H9 (cell line): Measurements from ENCODE around the gene CKB. TPM values are rescaled to one million over a fixed set of nuclear protein-coding genes. Genes with fewer than 3 reads are reported as not detected.

ENCODE experiments used
- DNase-seq: peaks from one replicate; pipeline ENCODE4 v3.0.0-alpha.2; 2017
- H2AFZ ChIP-seq: one replicate; pipeline ENCODE4 v1.6.1; 2013; ENCODE audit warnings: mild to moderate bottlenecking, low read length, control low read depth, moderate library complexity
- H2AK5ac ChIP-seq: 2 replicates; pipeline ENCODE4 v1.6.1; 2013; ENCODE audit warnings: low read length, control low read depth, mixed read lengths; ENCODE audit not compliant: insufficient read length
- H2BK120ac ChIP-seq: one replicate; pipeline ENCODE4 v1.6.1; 2013; ENCODE audit warnings: low read depth, mild to moderate bottlenecking, low read length, control low read depth, inconsistent platforms; ENCODE audit not compliant: poor library complexity, severe bottlenecking
- H2BK12ac ChIP-seq: 2 replicates; pipeline ENCODE4 v1.6.1; 2013; ENCODE audit warnings: low read length, control low read depth, mixed read lengths, low read depth; ENCODE audit not compliant: insufficient read length
- H2BK15ac ChIP-seq: 2 replicates; pipeline ENCODE4 v1.6.1; 2013; ENCODE audit warnings: low read depth, low read length, control low read depth
- H2BK20ac ChIP-seq: one replicate; pipeline ENCODE4 v1.6.1; 2013; ENCODE audit warnings: low read depth, mild to moderate bottlenecking, low read length, control low read depth, inconsistent platforms; ENCODE audit not compliant: poor library complexity, severe bottlenecking
- H2BK5ac ChIP-seq: 2 replicates; pipeline ENCODE4 v1.6.1; 2013; ENCODE audit warnings: low read length, control low read depth, mixed read lengths; ENCODE audit not compliant: insufficient read length
- H3K14ac ChIP-seq: 2 replicates; pipeline ENCODE4 v1.6.1; 2013; ENCODE audit warnings: low read length, control low read depth; ENCODE audit not compliant: insufficient read depth
- H3K18ac ChIP-seq: 2 replicates; pipeline ENCODE4 v1.6.1; 2013; ENCODE audit warnings: low read depth, mild to moderate bottlenecking, mixed read lengths, low read length, control low read depth; ENCODE audit not compliant: insufficient read length
- H3K23ac ChIP-seq: 2 replicates; pipeline ENCODE4 v1.6.1; 2013; ENCODE audit warnings: low read length, control low read depth, mixed read lengths, low read depth; ENCODE audit not compliant: insufficient read length
- H3K23me2 ChIP-seq: 2 replicates; pipeline ENCODE4 v1.6.1; 2013; ENCODE audit warnings: low read depth, mild to moderate bottlenecking, mixed read lengths, low read length, control low read depth; ENCODE audit not compliant: insufficient read length, poor library complexity, severe bottlenecking
- H3K27ac ChIP-seq: 2 replicates; pipeline ENCODE4 v1.5.1; 2013; ENCODE audit warnings: low read length, control low read depth, mixed read lengths, low read depth; ENCODE audit not compliant: insufficient read length
- H3K27me3 ChIP-seq: 2 replicates; pipeline ENCODE4 v1.6.1; 2013; ENCODE audit warnings: low read length, control low read depth, inconsistent platforms; ENCODE audit not compliant: insufficient read depth
- H3K4ac ChIP-seq: 2 replicates; pipeline ENCODE4 v1.6.1; 2013; ENCODE audit warnings: low read depth, mild to moderate bottlenecking, control low read depth, inconsistent platforms, low read length, moderate library complexity
- H3K4me1 ChIP-seq: 2 replicates; pipeline ENCODE4 v1.6.1; 2013; ENCODE audit warnings: low read length, control low read depth, inconsistent platforms; ENCODE audit not compliant: insufficient read depth
- H3K4me2 ChIP-seq: 2 replicates; pipeline ENCODE4 v1.6.1; 2013; ENCODE audit warnings: low read length, control low read depth, mixed read lengths; ENCODE audit not compliant: insufficient read length, insufficient read depth
- H3K56ac ChIP-seq: 2 replicates; pipeline ENCODE4 v1.6.1; 2013; ENCODE audit warnings: low read depth, mild to moderate bottlenecking, mixed read lengths, low read length, control low read depth; ENCODE audit not compliant: insufficient read length
- H3K79me1 ChIP-seq: 2 replicates; pipeline ENCODE4 v1.6.1; 2013; ENCODE audit warnings: low read depth, mild to moderate bottlenecking, moderate library complexity, low read length, control low read depth, inconsistent platforms; ENCODE audit not compliant: insufficient read depth, poor library complexity, severe bottlenecking
- H3K79me2 ChIP-seq: 2 replicates; pipeline ENCODE4 v1.6.1; 2013; ENCODE audit warnings: low read length, control low read depth, inconsistent platforms; ENCODE audit not compliant: insufficient read depth
- H3K9ac ChIP-seq: 2 replicates; pipeline ENCODE4 v1.6.1; 2013; ENCODE audit warnings: low read length, control low read depth, mixed read lengths; ENCODE audit not compliant: insufficient read length; ENCODE audit errors: extremely low read depth
- H3K9me3 ChIP-seq: one replicate; pipeline ENCODE4 v1.6.1; 2013; ENCODE audit warnings: low read depth, low read length, inconsistent platforms; ENCODE audit not compliant: control insufficient read depth
- H3T11ph ChIP-seq: one replicate; pipeline ENCODE4 v1.6.1; 2013; ENCODE audit warnings: mild to moderate bottlenecking, low read length, control low read depth, inconsistent platforms
- H4K20me1 ChIP-seq: one replicate; pipeline ENCODE4 v1.6.1; 2013; ENCODE audit not compliant: control insufficient read depth, insufficient read length, insufficient read depth
- H4K5ac ChIP-seq: 2 replicates; pipeline ENCODE4 v1.6.1; 2013; ENCODE audit warnings: low read depth, mild to moderate bottlenecking, mixed read lengths, low read length, control low read depth; ENCODE audit not compliant: insufficient read length
- H4K8ac ChIP-seq: replicated peaks from 2 replicates; pipeline ENCODE4 v1.6.1; 2013; ENCODE audit warnings: low read length, control low read depth, mixed read lengths, low read depth; ENCODE audit not compliant: insufficient read length
- H4K91ac ChIP-seq: 2 replicates; pipeline ENCODE4 v1.6.1; 2013; ENCODE audit warnings: low read depth, mild to moderate bottlenecking, moderate library complexity, mixed read lengths, low read length, control low read depth; ENCODE audit not compliant: insufficient read length
- H3K27ac Mint-ChIP-seq, 3 experiments: 2 replicates in 2 of 3; 3 replicates in 1 of 3; pipeline ENCODE4 v1.8.0; 2020 to 2021; ENCODE audit warnings: mixed read lengths in 3 of 3, mild to moderate bottlenecking in 1 of 3, moderate library complexity in 1 of 3
- H3K27me3 Mint-ChIP-seq: 2 replicates; pipeline ENCODE4 v1.8.0; 2021; ENCODE audit warnings: low read depth, mild to moderate bottlenecking, moderate library complexity, mixed read lengths
- H3K36me3 Mint-ChIP-seq, 3 experiments: 2 replicates in 2 of 3; 3 replicates in 1 of 3; pipeline ENCODE4 v1.8.0; 2020 to 2021; ENCODE audit warnings: low read depth in 3 of 3, mixed read lengths in 3 of 3; ENCODE audit not compliant: insufficient read depth in 1 of 3
- H3K4me1 Mint-ChIP-seq, 2 experiments: 2 replicates each; pipeline ENCODE4 v1.8.0; 2020; ENCODE audit warnings: mixed read lengths in 2 of 2
- H3K4me3 Mint-ChIP-seq, 2 experiments: 2 replicates in 1 of 2; 3 replicates in 1 of 2; pipeline ENCODE4 v1.8.0; 2020 to 2021; ENCODE audit warnings: mild to moderate bottlenecking in 2 of 2, mixed read lengths in 2 of 2, moderate library complexity in 1 of 2
- H3K9me3 Mint-ChIP-seq, 2 experiments: 2 replicates in 1 of 2; 3 replicates in 1 of 2; pipeline ENCODE4 v1.8.0; 2020; ENCODE audit warnings: mild to moderate bottlenecking in 2 of 2, mixed read lengths in 2 of 2, moderate library complexity in 1 of 2
- CTCF ChIP-seq: fragments of 200-600 bp; sonication (generic); conservative IDR thresholded peaks from 3 replicates; pipeline ENCODE4 v1.8.0; 2021; ENCODE audit warnings: antibody characterized with exemption, mild to moderate bottlenecking
- WGBS: extraction: QIAGEN DNeasy Blood & Tissue Kit; methylation state at CpG from one replicate; pipeline ENCODE4 v1.1.7; 2013; ENCODE audit warnings: missing lambda C conversion rate, low lambda C conversion rate, mixed read lengths; ENCODE audit not compliant: insufficient read length; ENCODE audit errors: extremely low coverage; 5-methylcytosine and 5-hydroxymethylcytosine counted together
- total RNA-seq: library from RNA; stranded (reverse); gene quantifications from 2 replicates; pipeline ENCODE4 v1.2.1, GENCODE V29; 2021

Gene CKB
- total RNA-seq, 1 experiment from 2014 or later = 517 TPM

GRCh38 chr14:103508521-103509329, 13.9 kb downstream of the CKB start:
- Histone ChIP-seq H2BK5ac (no peak overlapping the region), H2AFZ (no peak overlapping the region), H3K9ac (no peak overlapping the region), H3K14ac (no peak overlapping the region), H3K4ac (no peak overlapping the region), H2BK12ac (no peak overlapping the region), H2BK120ac (no peak overlapping the region), H3K27ac (no peak overlapping the region), H3K4me2 (no peak overlapping the region), H4K8ac (no peak overlapping the region), H3K56ac (no peak overlapping the region), H3K23me2 (no peaks in the 10 kb centered on the region), H3K4me1 (no peaks in the 10 kb centered on the region), H3K79me2 (no peaks in the 10 kb centered on the region), H4K5ac (no peak overlapping the region), H3K79me1 (no peaks in the 10 kb centered on the region), H3K9me3 (no peaks in the 10 kb centered on the region), H4K91ac (no peak overlapping the region), H2BK15ac (no peak overlapping the region), H3T11ph (no peak overlapping the region), H4K20me1 (no peaks in the 10 kb centered on the region), H3K27me3 (no peaks in the 10 kb centered on the region), H2AK5ac (no peak overlapping the region), H3K23ac (no peak overlapping the region), H3K18ac (no peak overlapping the region), H2BK20ac (no peak overlapping the region)
- Mint-ChIP-seq H3K36me3 (peaks cover 19 to 53% (median 37%) of the 10 kb centered on the region in 3 experiments), H3K27me3 (no peaks in the 10 kb centered on the region), H3K9me3 (no peaks in the 10 kb centered on the region), H3K4me3 (no peak overlapping the region), H3K27ac (peak overlapping the region in 1 of 3 experiments; percentile 76; a peak in 2 of 7 replicates), H3K4me1 (peaks cover 0 to 3% of the 10 kb centered on the region in 2 experiments; a peak in 1 of 4 replicates)
- no peak for DNase-seq
- WGBS = no CpG with 5 or more reads among the region's 16 CpGs
- TF ChIP-seq CTCF = no peak
